AG04449 (cell line): Measurements from ENCODE around the gene DCP1B.

ENCODE experiments used
- CTCF ChIA-PET: fragments of 350-600 bp; formaldehyde crosslinking; extraction: SDS; loops from one replicate; lab custom pipeline; 2021; ENCODE audit warnings: antibody characterized with exemption; lab: Yijun Ruan, JAX
- POLR2A ChIA-PET: fragments of 400-600, 350-600 bp; formaldehyde crosslinking; extraction: SDS; loops from one replicate; lab custom pipeline; 2020; ENCODE audit warnings: antibody characterized with exemption, inconsistent platforms; lab: Yijun Ruan, JAX
- DNase-seq: peaks from one replicate; pipeline ENCODE4 v3.0.0-alpha.2; 2010; ENCODE audit warnings: low read depth, low spot score
- H3K4me3 ChIP-seq: 2 replicates; pipeline ENCODE4 v1.5.1; 2011; ENCODE audit warnings: low read depth, mild to moderate bottlenecking, control low read depth, low read length
- TF ChIP-seq, protein P1 (sequence below): IDR thresholded peaks from one replicate; pipeline ENCODE4 v1.5.1; 2011; ENCODE audit warnings: mild to moderate bottlenecking, moderate library complexity, low read length, control low read depth, inconsistent platforms; ENCODE audit not compliant: insufficient read depth; ENCODE audit errors: missing control alignments

DCP1B gene

DNA sequence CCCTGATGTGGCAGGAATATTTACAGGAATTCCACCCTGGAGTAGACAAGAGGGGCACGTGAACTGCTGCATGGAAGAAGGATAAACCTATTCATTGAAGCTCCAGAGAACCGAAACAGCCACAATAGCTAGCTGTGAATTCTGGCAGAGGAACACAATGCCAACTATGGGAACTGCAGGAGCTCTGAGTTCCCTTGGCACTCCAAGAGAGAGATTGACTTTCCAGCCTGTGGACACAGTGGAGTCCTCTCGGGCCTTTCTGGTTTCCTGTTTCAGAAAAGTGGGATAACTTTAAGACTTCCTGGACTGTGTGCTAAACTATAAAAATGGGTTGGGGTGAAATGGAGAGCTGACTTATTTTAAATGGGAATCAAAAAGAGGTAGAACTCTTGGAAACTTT is 97.7 kb downstream of the DCP1B start:
- CTCF ChIA-PET = interaction anchor here (1.0 kb wide), 1 partner anchor 33 kb away, joined by 4 read pairs; no protein-coding TSS in a partner anchor
- POLR2A ChIA-PET = no interaction called here
- no peak for DNase-seq
- TF ChIP-seq, protein P1, sequence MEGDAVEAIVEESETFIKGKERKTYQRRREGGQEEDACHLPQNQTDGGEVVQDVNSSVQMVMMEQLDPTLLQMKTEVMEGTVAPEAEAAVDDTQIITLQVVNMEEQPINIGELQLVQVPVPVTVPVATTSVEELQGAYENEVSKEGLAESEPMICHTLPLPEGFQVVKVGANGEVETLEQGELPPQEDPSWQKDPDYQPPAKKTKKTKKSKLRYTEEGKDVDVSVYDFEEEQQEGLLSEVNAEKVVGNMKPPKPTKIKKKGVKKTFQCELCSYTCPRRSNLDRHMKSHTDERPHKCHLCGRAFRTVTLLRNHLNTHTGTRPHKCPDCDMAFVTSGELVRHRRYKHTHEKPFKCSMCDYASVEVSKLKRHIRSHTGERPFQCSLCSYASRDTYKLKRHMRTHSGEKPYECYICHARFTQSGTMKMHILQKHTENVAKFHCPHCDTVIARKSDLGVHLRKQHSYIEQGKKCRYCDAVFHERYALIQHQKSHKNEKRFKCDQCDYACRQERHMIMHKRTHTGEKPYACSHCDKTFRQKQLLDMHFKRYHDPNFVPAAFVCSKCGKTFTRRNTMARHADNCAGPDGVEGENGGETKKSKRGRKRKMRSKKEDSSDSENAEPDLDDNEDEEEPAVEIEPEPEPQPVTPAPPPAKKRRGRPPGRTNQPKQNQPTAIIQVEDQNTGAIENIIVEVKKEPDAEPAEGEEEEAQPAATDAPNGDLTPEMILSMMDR = no peak
- H3K4me3 ChIP-seq = no peak overlapping the region

DNA sequence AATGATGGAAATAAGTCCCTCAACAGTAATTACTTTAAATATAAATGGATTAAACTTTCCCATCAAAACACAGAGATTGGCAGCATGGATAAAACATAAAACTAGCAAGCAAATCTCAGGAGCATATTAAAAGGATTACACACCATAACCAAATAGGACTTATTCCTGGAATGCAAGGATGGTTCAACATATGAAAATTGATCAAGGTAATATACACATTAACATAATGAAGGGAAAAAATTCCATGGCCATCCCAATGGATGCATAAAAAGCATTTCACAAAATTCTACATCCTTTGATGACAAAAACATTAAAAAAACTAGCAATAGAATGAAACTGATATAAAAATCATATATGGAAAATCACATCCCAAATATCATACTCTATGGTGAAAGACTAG is 99.4 kb downstream of the DCP1B start:
- TF ChIP-seq, protein P1 = no peak
- CTCF ChIA-PET = interaction anchor here (1.3 kb wide), 1 partner anchor 35 kb away, joined by 4 read pairs; no protein-coding TSS in a partner anchor
- DNase-seq = no peak
- POLR2A ChIA-PET = no interaction called here
- no peak overlapping the region for H3K4me3 ChIP-seq

DNA sequence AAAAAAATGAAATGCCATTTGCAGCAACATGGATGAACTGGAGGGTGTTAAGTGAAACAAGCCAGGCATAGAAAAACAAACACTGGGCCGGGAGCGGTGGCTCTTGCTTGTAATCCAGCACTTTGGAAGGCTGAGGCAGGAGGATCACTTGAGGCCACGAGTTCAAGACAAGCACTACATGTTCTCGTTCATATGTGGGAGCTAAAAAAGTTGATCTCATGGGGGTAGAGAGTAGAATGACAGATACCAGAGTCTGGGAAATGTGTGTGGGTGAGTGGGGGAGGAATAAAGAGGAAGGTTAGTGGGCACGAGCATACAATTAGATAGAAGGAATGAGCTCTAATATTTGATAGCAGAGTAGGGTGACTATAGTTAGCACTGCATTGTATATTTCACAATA is 107.3 kb downstream of the DCP1B start:
- ChIA-PET POLR2A (no interaction called here), CTCF (no interaction called here)
- TF ChIP-seq, protein P1 = no peak
- no peak for DNase-seq
- H3K4me3 ChIP-seq = no peak overlapping the region
